ENCODE results near the gene ENPP3.
A peak's percentile ranks its signal among the peaks of the same experiment; 100 is the strongest.

ENPP3 gene

GRCh38 chr6:131642987-131643611 lies 6.0 kb downstream of the ENPP3 start:
- DNase-seq = no peak

GRCh38 chr6:131643855-131644460 lies 6.9 kb downstream of the ENPP3 start:
- DNase-seq = no peak
- ATAC-seq = no peak

More at GRCh38 chr6:131642987-131643611, 6.0 kb downstream of the ENPP3 start:
- ATAC-seq = no peak

GRCh38 chr6:131644921-131645320 lies 7.8 kb downstream of the ENPP3 start:
- ATAC-seq = no peak
- DNase-seq = no peak

- DNase-seq (no peak), ATAC-seq (no peak)
These were observed 8.7 kb downstream of the ENPP3 start for GRCh38 chr6:131645846-131646245.

- ATAC-seq (no peak), DNase-seq (no peak)
These were observed 9.2 kb downstream of the ENPP3 start for GRCh38 chr6:131646249-131646670.

GRCh38 chr6:131651782-131652181 lies 14.7 kb downstream of the ENPP3 start:
- DNase-seq = no peak
- no peak for ATAC-seq

- DNase-seq (no peak), ATAC-seq (no peak)
These were observed 15.4 kb downstream of the ENPP3 start for GRCh38 chr6:131652472-131652871.

GRCh38 chr6:131654326-131654725 lies 17.2 kb downstream of the ENPP3 start:
- no peak for ATAC-seq
- DNase-seq = no peak

GRCh38 chr6:131655387-131655786 lies 18.3 kb downstream of the ENPP3 start:
- ATAC-seq (no peak), DNase-seq (no peak)

GRCh38 chr6:131655951-131656350 lies 18.8 kb downstream of the ENPP3 start:
- DNase-seq = no peak
- ATAC-seq = no peak

- ATAC-seq (no peak), DNase-seq (no peak)
These were observed 19.6 kb downstream of the ENPP3 start for GRCh38 chr6:131656667-131657066.

GRCh38 chr6:131657222-131657621 lies 20.1 kb downstream of the ENPP3 start:
- no peak for ATAC-seq
- DNase-seq = no peak

- no peak for DNase-seq
- ATAC-seq = no peak
These were observed 20.6 kb downstream of the ENPP3 start for GRCh38 chr6:131657630-131658111.

- DNase-seq = no peak
- no peak for ATAC-seq
These were observed 21.2 kb downstream of the ENPP3 start for GRCh38 chr6:131658287-131658686.

GRCh38 chr6:131660195-131660594 lies 23.1 kb downstream of the ENPP3 start:
- ATAC-seq = no peak
- no peak for DNase-seq

- ATAC-seq (no peak), DNase-seq (no peak)
These were observed 26.6 kb downstream of the ENPP3 start for GRCh38 chr6:131663578-131664165.

- no peak for ATAC-seq
- no peak for DNase-seq
These were observed 32.8 kb downstream of the ENPP3 start for GRCh38 chr6:131669891-131670290.

GRCh38 chr6:131673184-131673583 lies 36.1 kb downstream of the ENPP3 start:
- no peak for DNase-seq
- no peak for ATAC-seq

GRCh38 chr6:131678442-131678841 lies 41.3 kb downstream of the ENPP3 start:
- no peak for ATAC-seq
- DNase-seq = no peak

- DNase-seq (no peak), ATAC-seq (no peak)
These were observed 43.8 kb downstream of the ENPP3 start for GRCh38 chr6:131680868-131681267.

- ATAC-seq = no peak
- no peak for DNase-seq
These were observed 44.5 kb downstream of the ENPP3 start for GRCh38 chr6:131681585-131681984.

GRCh38 chr6:131682442-131682841 lies 45.3 kb downstream of the ENPP3 start:
- DNase-seq (no peak), ATAC-seq (no peak)

- ATAC-seq = peak; percentile 38
- DNase-seq = no peak
These were observed 46.4 kb downstream of the ENPP3 start for GRCh38 chr6:131683479-131683878.

Data from stimulated activated naive CD8-positive, alpha-beta T cell treated with anti-CD3 and anti-CD28 coated beads, Interleukin-15, Interleukin-2, amounts not matched to agents 100 U/mL and 50 U/mL, for 24 hours (primary cell).